Activated naive CD4-positive, alpha-beta T cell treated with Interleukin-2 at 50 U/mL for 16 hours (primary cell): Measurements from ENCODE around the gene CNST.
"Not testable (repeated sequence)": the region's sequence is repeated elsewhere in the genome, so short reads cannot be mapped to it uniquely, and the experiment has no call there.

Experiments used
- DNase-seq: peaks from one replicate; pipeline ENCODE4 v3.0.0-alpha.2; 2020

Gene CNST

DNA sequence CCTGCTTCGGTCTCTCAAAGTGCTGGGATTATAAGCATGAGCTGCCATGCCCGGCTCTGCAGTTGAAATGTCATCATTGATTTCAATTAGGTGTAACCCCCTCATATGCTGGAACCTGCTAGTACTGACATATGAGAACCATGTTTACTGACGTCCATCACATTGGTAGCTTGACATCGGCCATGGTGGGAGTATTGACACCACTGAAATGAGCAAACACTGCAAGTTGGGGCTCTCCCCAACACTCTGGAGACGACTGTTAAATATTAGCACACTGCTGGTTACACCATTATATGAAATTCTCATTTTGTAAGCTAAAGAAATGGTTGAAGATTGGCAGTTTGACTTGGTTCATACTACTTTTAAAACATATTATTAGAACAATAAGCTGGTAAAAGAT is 63.7 kb downstream of the CNST start:
- DNase-seq, result no peak

DNA sequence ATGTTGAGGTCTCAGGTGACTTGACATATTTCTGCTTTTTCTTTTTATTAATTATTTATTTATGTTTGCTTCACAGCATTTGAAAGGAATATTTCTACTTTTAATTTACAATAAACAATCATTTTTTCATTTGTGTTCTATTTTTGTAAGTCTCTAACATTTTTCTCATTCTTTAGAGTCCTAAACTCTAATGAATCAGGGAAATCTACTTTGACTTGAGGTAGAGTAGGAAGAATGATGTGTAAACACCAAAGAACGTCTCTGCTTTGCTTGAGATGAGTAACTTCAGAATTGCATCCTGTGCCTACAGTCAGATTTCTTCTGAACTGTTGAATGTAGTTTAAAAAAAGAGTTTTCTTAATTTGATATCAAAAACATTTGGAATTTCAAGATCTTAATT is 65.2 kb downstream of the CNST start:
- no peak for DNase-seq

DNA sequence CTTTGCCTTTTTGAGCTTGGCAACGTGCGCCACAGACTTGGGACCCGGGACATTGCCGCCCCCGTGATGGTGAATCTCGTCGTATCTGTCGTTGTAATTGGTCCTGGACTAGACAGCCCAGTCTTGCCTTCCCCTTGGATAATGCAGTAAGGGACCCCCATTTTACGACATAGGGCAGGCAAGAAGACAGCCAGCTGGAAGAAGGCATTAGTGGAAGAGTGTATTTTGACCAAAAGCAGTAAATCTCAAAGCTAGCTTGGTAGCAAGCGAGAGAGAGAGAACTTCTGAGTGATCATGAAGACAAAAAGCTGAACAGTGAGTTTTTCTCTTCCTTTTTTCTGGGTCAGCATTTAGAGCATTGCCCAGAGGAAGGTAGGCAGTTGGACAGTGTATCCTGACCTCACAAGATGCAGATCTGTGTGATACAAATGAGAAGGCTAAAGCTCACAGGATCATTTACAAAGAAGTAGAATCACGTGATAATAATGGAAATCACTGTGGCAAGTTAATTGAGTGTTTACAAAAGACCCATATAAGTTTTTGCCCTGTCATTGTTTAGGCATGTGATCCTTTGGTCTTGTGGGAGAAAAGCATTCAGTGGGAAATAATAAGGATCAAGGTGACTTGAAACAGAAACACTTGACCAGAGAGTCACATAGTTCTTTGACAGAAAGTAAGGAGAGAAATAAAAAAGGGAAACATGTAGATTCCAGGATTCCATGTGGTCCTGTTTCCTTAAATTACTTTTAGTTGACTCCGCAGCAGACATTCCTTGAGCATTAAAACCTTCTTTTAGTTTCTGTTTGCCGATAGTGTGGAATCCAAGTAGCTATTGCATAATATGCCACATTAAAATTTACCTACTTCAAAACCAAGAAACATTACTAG is 66.3 kb downstream of the CNST start:
- no peak for DNase-seq

DNA sequence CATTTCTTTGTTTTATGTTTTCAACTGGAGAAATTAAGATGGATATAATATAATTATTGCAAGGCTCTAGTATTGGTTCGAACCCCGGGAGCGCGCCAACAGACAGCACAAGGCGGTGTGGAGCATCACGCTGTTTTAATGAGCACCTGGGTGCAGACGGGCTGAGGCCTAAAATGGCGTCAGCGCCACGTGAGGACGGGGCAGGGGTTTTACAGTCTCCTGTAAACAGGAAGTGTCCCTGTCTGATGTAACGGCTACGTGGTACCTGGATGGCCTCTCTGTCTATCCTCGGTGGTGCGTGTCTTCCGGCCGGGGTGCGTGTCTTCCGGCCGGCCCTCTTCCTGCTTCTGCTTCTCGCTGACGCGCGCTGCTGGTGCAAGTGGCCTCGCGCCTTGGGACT is 68.4 kb downstream of the CNST start:
- not testable (repeated sequence) for DNase-seq

DNA sequence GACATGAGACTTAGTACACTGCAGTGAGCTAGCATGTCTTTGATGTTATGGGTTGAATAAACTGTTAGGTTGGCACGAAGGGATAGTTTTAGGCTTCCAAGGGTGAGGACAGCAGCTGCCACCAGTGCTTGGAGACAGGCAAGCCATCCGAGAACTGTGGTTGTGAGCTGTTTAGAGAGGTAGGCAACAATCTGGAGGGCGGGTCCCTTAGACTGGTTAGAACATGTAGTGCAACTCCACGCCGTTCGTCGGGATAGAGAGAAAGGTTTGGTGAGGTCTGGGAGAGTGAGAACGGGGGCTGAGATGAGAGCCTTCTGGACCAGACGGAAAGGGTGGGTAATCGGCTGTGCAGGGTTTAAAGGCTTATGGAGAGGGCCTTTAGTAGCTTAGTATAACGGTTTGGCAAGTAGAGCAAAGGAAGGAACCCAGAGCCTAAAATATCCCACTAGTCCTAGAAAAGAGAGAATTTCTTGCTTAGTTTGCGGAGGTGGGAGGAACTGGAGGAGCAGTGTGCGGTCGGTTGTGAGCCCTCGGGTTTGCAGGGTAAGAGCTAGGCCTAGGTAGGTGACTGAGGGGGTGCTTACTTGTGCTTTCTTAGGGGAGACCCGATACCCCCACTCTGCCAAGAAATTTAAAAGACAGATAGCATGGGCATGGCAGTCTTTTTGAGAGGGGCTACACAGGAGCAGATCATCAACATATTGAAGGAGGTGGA is 72.8 kb downstream of the CNST start:
- no peak for DNase-seq

DNA sequence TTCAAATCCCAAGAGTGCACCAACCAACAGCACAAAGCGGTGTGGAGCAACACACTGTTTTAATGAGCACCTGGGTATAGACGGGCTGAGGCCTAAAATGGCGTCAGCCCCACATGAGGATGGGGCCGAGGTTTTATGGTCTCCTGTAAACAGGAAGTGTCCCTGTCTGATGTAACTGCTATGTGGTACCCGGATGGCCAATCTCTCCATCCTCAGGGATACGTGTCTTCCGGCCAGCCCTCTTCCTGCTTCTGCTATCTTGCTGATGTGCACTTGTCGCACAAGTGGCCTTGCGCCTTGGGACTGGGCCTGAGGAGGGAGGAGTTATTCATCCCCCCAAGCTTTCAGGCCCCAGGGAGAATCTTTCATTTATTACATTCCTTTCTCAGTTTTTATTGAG is 73.5 kb downstream of the CNST start:
- DNase-seq, result no peak

GRCh38 chr1:246640747-246641146 is 74.5 kb downstream of the CNST start:
- no peak for DNase-seq

GRCh38 chr1:246641394-246641793 is 75.1 kb downstream of the CNST start:
- no peak for DNase-seq

GRCh38 chr1:246642719-246643118 is 76.5 kb downstream of the CNST start:
- DNase-seq, result no peak

- no peak for DNase-seq
Measured at GRCh38 chr1:246647113-246647512, 80.9 kb downstream of the CNST start.

DNA sequence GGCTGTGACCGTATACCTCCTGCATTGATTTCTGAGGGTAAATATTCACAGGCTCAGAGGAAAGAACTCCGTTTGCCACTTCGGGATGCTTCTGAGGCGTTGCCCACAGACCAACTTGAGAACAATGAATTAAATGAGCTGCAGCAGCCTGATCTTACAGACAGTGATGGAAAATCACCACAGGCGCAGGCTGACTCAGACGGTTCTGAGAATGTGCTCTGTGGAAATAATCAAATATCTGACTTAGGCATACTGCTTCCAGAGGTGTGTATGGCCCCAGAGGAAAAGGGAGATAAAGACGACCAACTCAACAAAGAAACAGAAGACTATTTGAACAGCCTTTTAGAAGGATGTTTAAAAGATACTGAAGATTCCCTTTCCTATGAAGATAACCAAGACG is 81.3 kb downstream of the CNST start:
- no peak for DNase-seq

DNA sequence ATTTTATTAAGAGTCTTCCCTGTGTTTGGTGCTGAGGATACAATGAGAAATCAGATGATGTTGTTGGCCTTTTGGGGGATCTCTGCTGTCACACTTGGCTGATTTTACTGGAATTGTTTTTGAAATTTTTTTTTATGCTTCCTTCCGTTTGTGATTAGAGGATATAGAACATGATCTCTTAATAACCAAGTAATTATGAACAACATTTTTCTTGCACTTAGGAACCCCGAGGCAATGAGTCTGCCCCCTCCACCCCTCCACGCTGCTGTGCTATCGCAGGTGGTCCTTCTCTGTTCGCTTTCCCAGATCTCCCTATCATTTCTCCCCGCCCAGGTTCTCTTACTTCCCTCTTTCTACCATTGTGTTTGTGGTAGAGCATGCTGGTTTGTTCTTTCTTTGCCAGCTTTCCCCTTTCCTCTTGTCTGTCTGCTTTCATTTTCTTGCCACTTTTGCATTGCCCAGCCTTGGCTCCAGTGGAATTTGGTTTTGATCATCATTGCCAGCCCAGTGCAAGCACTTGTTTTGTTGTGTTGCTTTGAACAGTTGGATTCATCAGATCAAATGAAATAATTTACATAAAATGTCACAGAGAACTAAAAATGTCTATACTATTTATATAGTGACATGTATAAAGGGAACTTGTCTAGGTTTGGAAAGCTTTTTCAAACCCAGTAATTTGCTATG is 84.9 kb downstream of the CNST start:
- no peak for DNase-seq

DNA sequence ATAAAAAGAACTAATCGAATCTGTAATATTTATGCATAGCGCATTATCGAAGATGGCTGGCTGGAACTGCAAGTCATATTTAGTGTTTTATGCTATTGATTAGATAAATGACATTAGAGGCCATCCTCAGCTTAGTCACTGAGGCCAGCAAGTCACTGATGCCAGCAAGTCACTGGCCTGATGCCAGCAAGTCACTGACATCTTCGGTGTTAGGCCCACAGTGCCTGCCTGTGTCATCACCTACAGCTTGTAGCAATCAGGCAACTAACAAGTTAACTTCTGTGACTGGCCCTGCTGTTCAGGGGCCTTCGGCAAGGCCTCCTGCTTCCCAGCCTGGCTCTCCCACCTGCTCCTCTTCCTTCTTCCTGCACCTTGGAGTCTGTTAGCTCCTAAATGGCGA is 92.3 kb downstream of the CNST start:
- DNase-seq, result no peak

GRCh38 chr1:246659594-246660140 is 93.4 kb downstream of the CNST start:
- no peak for DNase-seq

- DNase-seq, result no peak
Measured at GRCh38 chr1:246661451-246661850, 95.2 kb downstream of the CNST start.

DNA sequence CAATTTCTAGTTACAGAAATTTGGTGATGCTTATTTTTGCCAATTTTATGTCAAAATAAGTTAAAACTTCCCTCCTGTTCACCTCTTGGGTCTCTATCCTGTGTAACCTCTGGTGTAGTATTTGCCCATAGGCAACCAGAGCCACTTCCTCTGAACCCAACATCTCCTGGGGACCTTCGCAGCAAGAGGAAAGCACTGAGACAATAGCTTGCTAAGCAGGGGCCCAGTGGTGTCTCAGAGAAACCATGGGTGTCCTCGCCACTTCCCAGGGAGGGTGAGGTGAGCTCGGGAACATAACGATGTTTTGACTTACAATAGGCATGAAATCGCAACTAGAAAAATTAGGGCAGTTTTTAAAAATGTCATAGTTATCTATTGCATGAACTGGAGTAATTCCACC is 101.5 kb downstream of the CNST start:
- no peak for DNase-seq

- no peak for DNase-seq
Measured at GRCh38 chr1:246669659-246670058, 103.4 kb downstream of the CNST start.

GRCh38 chr1:246674049-246674448 is 107.8 kb downstream of the CNST start:
- no peak for DNase-seq

DNA sequence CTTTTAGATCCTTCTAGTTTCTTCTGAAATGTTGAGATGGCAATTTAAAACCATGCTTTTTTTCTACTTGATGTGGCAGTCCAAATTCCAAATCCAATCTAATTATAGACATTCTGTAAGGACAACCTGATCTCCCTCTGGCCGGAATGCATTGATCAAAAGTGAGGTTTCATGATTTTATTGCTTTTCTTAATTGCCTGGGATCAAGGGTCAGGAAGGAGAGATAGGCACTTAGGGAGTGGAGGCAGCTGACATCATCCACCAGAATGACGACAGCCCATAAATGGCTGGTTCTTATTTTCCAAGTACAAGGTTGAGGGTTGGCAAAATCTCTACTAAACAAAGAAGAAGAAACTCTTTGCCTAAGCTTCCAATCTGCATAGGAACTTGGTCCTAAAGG is 111.6 kb downstream of the CNST start:
- DNase-seq, result no peak

DNA sequence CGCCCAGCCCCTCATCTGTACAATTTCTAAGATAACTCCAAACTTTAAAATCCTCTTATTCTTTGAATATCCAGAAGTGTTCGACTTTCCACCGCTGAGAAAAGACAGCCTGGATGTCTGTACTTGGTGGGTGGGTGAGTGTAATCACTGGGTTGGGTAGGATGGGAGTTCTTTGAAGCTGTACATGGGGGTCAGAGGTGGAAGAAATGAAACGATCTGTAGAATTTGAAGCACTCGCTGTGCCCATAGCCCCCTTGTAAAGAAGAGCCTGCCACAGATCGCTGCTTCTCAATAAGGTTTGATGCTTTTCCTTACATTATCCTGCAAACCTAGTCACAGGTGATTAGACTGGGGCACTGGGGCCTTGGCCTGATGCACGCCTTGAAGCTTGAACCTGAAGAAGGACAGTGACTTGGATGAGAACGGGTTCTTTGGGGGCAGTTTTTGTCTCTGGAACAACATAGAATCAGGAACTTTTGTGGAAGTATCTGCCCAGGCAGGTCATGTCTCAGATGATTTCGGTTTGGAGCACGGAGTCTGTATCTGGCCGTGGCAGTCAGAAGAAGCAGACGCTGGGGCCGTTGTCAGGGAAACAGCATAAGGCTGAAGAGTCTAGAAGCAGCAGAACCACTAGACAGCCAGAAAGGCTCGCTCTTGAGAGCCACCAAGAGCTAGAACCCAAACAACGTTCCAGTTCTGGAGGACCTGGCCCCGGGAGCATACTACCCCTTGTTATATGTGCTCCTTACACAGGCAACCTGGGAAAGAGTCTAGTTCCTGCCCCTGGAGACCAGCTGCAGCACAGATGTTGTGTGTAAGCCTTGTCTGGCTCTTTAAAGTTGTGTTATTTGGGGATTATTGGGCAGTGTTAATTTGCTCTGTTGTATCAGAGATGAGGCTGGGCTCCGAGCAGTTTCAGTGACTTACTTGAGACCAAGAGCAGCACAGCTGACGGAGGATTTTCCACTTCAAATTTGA is 112.8 kb downstream of the CNST start:
- DNase-seq, result no peak

GRCh38 chr1:246679794-246680177 is 113.5 kb downstream of the CNST start:
- DNase-seq, result no peak

DNA sequence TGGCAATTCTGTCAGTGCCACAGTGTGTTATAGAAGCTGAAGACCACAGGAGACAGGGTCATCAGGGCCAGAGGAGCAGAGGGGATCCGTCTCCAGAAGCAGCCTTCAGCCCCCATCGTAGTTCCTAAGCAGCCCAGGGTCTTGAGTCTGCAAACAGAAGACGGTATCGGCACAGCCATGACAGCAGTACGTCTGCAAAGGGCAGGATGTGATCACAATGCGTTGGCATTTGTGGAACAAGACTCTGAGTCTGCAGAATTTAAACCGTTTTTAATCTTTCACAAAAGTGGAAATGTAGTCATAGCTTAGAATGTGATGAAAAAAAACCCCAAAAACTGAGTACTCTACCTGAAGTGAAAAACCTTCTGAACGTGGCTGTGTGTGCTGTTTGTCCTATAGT is 113.9 kb downstream of the CNST start:
- DNase-seq, result no peak
